T1000 (cell line): ENCODE measurements around the gene SIRPA.

Experiments used
- DNase-seq: peaks from one replicate; lab custom pipeline; 2025; ENCODE audit warnings: mixed read lengths; lab: John Stamatoyannopoulos, UW

The SIRPA gene

DNA sequence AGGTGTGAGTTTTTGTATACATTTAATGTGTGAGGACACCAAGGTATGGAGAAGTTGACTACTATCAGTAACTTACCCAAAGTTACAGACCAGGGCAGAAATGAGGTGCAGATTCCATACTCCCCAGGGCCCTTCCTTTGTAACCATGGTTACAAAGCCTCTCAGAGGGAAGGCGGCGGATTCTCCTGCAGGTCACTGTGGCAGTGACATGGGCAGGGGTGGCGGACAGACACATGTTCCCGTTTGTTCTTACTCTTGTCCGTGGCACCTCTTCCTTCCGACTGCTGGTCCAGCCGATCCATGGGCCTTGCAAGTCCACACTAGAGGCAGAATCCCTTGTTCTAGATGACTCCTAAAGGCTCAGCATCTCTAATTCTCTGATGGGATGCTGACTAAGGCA is 55.6 kb downstream of the SIRPA start:
- no peak for DNase-seq

DNA sequence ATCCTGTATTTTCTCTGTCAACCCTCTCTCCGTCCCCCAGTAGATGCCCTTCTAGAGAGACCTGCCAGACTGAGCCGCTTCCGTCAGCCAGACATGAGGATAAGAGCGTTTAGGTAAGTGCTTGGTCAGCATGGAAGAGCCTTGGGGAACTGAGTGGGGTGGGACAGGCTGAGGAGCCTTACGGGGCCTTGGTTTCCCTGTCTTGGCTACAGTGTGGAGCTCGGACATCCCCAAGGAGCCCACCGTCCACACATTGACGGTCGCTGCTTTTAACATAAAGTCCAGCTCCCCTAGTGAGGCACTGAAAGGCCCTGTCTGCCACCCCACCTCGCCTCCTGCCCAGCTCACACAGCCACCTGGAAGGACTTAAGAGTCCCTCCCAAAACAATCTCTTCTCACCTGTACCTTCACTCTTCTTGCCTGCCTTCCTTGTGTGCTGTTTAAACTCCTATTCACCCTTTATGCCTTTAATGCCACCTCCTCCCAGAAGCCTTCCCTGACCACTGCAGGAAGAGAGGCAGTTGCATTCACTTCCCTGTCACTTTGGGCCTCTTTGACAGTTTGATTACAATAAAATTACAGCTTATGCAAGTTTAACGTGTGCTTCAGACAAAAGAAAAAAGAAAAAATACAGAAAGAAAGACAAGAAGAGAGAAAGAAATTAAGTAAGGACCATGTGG is 56.4 kb downstream of the SIRPA start:
- no peak for DNase-seq

DNA sequence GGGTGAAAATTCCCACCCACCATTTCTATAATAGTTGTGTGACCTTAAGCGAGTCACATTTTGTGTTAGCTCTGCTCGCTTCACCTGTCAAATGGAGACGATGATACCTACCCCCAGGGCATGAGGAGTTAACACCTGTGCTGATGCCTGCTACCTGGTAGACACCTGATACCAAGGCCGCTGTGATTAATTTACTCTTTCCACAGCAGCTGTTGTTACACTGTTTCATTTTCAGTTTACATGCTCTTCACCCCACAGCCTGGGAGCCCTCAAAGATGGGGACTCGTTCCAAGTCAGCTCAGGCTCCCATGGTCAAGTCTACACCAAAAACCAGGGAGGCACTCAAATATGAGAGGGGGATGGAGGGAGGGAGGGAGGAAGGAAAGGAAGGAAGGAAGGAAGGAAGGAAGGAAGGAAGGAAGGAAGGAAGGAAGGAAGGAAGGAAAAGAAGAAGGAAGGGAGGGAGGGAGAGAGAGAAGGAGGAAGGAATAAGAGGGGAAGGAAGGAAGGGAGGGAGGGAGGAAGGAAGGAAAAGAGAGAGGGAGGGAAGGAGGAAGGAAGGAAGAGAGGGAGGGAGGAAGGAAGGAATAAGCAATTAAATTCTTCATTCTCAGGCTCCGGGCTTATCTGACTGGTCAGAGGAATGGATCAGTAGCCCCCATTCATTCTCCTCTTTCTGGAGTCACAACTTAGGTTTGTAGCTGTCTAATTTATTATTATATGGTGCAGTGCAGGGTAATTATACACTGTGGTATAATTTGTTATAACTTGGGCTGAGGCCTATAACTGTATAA is 57.7 kb downstream of the SIRPA start:
- no peak for DNase-seq

DNA sequence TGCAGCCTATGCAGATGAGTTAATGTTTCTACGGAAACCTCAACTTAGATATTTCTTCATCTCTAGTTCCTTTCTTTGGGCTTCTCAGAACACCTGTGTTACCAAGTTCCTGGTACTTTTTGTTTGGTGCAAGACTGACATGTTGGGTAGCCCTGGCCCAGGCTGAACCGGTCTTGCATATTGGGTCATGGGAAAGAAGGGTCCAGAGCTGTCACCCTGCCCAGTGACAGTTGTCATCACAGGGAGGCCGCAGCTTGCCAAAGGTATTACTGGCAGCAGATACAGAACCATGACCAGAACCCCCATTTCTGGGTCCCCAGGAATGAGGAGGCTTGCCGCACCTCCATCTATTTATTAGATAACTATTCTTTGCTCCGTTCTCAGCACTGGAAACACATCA is 58.4 kb downstream of the SIRPA start:
- DNase-seq: no peak

DNA sequence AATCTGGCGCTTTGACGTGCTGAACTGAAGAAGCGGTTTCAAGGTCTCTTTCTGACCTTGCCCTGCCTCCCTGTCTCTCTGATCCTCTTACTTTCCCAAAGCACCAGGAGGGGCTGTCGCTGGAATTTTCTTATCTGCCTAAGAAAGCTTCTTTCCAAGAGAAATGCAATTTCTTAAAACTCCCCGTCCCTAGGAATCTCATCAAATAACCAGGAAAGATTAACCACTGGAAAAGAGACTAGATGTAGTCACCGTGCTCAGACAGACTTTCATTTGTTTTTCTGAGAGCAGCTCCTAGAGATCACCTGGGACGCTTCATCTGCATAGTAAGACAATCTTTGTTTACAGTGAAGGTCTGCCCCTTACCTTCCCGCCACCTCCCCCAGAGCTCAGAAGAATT is 60.0 kb downstream of the SIRPA start:
- DNase-seq: no peak

DNA sequence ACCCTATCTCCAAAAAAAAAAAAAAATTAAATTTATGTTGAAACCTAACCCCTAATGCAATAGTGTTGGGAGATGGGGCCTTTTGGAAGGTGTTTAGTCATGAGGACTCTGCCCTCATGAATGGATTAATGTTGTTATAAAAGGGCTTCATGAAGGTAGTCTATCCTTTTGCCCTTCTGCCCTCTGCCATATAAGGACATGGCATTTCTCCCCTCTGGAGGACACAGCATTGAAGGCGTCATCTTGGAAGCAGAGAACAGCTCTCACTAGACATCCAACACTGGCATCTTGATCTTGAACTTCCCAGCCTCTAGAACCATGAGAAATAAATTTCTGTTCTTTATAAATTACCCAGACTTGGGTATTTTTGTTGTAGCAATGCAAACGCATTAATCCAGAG is 63.2 kb downstream of the SIRPA start:
- DNase-seq: no peak

DNA sequence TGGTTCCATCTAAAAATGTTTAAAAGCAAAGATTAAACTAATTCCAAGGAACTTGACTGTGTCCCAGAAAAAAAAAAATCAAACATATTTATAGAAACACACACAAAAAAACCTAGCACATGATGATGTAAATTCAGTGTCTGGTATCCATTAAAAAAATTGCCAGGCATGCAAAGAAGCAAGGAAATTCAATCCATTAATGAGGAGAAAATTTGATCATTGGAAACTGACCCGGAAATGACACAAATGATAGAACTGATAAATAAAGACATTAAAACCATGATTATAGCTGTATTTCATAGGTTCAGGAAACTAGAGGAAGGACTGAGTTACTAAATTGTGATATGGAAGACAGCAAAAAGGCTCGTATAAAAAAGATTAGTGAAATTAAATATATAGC is 63.9 kb downstream of the SIRPA start:
- no peak for DNase-seq

DNA sequence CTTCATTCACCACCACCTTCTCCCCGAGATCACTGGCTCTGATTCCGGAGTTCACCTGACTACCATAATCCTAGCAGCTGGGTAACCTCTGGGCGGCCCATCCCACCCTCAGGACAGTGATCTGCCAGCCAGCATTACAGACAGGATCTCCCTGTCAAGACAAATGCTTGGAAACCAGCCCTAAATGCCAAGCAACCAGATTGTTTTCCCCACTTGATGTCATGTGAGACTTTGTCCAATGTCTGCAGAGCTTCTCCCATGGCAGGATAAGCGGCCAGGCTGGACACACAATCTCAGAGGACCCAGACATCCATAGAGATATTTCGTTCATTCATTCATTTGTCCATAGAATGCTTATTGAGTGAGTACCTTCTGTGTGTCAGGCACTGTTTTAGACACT is 66.2 kb downstream of the SIRPA start:
- DNase-seq: no peak

DNA sequence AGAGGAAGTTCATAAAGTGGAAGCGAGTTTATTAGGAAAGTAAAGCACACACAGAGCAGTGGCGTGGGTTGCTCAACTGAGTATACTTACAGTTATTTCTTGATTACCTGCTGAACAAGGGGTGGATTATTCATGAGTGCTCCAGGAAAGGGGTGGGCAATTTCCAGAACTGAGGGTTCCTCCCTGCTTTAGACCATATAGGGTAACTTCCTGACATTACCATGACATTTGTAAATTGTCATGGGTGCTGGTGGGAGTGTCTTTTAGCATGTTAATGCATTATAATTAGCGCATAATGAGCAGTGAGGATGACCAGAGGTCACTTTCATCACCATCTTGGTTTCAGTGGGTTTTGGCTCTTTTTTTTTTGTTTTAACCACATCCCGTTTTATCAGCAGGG is 68.9 kb downstream of the SIRPA start:
- DNase-seq: no peak

DNA sequence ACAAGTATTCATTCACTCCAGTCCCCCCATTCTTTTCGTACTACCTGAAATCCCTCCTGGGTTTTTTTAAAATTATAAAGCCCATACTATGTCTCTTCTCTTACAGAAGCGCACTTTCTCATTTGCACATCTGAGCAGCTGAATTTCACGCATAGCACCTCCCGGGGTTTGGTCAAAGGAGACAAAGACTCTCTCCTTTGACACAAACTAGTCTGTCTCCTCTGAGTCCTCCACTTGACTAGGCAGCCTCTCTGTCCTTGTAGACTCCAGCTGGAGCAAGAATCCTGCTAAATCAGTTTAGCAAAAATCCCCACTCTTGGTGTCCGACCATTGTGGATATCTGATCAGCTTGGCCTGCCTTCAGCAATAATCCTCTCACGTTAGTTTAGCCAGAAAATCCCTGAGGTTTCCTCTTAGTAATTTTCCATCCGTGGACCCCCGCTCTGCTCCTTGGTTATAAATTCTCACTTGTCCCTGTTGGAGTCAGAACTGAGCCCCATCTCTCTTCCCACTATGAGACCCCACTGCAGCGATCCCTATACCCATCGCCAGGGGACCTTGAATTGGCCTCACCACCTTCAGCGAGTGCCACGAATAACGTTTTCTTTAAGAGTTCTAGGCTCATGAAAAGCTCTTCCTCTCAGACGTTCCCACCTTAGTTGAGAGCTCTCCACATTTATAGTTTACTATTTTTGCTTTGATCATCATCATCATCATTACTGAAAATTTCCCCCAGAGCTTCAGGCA is 69.6 kb downstream of the SIRPA start:
- no peak for DNase-seq

DNA sequence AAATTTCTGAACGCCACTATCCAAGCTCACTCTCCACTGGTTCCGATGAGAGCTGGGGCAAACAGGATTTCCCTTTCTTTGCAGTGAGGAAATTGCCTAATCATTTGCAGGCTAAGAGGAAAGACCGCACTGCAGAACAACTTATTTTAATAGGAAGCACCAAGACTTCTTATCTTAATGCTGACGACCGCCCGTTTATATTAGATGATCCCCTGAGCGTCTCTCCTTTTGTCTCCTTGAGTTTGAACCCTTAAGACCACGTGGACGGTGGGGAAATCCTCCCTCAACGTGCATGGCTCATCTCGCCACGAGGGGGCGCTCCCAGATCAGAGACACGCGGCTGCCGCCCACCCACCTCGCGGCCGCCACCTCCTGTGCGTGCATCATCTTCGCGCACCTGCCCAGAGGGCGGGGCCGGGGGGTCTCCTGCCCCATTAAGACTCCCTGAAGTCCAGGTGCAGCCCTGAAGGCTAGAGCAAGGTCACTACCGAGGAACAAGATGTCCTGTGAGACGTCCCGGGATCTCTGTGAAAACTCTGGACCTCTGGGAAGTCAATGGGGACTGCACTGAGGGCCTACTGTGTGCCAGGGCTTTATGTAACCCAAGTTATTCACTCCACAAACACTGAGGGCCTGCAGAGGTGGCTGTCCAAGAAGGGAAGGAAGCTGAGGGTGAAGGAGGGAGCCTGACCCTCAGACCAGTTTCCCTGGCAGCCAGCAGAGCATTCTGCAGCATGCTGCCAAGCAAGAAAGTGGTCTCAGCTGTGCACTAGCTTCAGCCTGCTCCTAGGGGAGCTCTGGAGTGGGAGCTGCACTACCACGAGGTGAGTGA is 70.5 kb downstream of the SIRPA start:
- DNase-seq: no peak

DNA sequence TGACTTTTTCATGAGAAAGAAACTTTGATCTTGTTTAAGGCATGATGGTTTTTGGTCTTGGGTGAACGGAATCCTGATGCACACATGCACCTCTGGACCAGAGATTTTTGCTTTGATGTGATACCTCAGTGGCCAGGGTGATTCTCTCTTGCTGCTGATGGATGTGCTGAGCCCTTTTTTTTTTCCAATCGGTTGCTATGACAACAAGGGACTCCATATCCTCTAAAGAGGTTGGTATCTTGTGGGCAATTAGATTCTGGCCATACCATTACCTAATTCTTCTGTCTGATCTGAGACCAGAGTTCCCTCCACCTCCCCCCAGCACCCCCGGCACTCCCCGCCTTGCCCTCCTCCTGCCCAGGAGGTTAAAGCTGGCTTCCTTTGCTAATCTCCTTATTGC is 73.8 kb downstream of the SIRPA start:
- DNase-seq: no peak

DNA sequence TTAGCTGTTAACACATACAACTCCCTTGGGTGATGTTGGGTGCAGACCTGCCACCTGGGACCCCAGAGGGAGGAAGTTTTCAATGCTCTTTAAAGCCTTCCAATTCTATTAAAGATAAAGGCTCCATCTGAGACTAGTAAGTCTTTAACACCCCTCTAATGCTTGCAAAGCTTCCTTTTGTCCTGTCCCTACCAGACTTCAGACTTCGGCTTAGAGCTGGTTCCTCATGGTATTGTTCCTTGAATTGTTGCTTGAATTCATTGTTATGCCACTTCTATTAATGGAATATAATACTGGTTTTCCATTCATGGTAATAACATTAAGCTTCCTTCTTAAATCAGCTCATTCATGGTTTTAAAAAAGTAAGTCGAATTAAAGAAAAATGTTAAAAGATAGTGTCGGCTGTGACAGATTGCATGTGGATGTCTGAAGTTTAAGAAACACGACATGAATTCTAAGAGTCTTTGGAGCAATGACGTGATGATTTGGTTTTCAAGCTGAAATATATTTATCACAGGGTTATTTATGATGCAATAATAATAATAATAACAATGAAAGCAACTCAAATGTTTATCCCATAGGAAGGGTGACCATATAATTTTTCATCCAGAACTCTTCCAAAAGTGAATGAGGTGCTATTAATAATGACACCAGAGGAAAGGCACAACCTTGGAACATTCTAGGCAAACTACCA is 76.8 kb downstream of the SIRPA start:
- no peak for DNase-seq

DNA sequence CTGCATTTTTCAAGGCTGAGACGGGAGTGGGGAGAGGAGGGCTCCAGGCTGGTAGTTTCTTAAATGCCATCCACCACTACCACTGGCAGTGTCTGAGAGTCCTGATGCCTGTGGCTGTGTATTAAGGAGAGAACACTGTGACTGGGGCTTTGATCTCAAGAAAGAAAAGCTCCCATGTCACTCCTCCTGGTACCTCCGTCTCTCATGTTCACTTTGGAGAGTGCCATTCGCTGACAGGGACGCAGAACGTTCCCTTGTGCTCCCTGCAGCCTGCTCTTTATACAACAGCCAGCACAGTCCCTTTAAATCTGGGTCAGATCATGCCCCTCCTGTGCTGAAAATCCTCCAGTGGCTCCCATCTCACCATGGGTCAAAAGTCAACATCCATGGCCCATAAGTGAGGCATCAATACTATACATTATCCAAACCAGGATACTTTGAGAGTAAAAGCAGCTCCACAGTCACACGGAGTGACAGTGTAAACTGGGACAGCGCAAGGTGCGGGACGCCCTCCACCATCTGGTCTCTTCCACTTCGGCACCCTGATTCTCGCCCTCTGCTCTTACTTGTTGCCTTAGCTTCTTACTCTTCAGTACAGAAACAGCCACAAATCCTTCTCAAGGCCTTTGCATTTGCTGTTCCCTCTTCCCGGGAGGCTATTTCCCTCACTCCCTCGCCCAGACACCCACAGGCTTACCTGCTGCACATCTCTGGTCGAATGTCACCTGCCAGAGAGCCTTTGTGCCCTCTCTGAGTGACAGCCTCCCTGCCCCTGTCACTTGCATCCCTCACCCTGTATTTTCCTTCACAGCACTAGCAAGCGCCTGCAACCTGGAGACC is 78.6 kb downstream of the SIRPA start:
- DNase-seq: no peak

DNA sequence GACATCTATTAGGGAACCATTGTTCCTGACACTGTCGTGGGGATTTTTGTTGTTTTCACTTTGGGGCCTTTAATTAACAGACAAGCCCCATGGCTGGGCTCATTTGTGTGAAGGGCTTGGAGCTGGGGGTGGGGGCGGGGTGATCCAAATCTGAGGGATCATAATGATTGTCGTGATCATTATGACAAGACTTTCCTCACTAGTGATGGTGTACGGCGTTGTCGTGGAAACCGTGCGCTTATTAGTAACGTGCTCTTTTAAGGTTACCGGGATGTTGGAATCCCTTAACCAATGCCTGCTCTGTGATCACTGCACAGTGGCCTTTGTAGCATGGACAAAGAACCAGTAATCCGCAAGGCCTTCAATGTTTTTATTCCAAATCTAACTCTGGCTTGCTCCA is 80.1 kb downstream of the SIRPA start:
- no peak for DNase-seq

DNA sequence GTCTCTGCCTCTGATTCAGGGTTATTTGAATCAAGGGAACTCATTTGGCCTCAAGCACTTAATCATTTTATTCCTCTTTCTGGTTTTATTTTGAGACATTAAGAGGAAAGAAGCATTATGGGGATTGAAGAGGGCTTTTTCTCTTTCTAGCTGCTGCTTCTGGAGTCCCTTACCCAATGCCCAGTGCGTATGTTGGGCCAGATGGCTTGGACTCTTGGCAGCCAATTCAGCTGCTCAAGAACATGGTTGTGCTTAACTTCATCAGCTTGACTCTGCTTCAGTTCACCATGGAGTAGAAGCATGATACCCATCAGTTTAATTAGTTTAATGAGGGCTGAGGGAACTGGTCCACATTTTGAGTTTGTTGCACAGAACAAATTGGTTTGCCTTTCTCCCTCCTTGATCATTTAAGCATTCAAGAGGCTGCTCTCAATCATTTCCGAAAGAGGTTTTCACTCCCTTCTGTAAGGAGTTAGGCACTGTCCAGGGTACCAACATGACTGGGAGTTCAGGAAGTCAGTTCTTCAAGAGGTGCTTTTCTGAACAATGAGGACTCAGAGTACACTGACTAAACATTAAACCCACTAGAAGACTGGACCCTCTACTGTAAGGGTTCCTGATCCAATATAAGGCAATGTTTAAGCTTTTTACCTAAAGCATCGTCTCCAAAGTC is 84.0 kb downstream of the SIRPA start:
- no peak for DNase-seq

DNA sequence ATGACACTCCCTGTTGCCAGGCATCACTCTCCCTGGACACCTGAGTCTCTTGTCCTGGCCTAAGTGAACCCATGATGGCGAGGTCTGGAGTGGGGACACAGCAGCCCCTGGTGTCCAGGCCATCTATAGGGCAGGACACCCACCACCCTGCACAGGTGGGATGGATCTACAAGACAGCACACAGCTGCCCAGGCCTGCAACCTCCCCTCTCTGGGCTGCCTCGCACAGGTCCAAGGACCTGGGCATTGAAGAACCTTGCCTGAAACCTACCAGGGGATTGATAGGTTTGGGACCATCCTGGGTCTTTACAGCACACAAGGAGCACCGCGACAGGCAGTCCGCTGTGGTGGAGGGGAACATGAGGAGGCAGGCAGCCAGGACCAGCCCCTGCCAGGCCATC is 87.5 kb downstream of the SIRPA start:
- DNase-seq: no peak

DNA sequence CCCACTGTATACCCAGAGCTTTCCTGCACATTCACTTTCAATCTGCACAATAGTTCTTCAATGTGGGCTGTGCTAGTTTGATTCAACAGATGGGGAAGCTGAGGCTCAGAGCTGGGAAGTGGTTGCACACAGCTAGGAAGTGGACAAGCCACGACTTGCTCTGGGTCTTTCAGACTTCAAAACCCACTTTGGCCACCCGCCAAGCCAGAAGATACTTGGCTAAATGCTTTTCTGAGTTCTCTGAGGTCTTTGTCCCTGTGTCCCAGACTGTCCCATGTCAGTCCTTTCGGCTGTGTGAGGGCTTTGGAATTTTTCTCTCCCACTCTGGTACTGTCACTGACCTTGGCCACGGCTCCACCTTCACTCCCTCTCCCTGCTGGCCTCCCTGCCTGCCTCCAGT is 88.1 kb downstream of the SIRPA start:
- DNase-seq: no peak

DNA sequence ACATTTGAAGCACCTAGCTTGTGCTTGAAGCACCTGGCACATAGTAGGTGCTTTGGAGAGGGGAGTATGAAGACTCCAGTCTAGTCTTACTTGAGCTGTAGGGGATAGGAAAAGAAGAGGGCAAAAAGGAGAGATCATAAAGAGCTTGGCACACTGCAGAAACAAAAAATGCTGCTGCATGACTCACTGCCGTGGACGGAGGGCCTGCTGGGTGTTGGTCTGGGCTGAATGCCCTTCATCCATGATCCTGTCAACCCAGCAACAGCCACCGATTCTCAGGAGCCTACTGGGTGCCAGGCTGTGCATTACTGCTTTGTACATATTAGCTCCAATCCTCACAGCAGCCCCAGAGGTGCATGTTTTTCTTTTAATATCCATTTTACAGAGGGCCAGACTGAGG is 92.6 kb downstream of the SIRPA start:
- DNase-seq: no peak
